Activated T-cell treated with anti-CD3 and anti-CD28 coated beads, Interleukin-2, amount 50 U/mL, for 72 hours (primary cell): ENCODE results near the gene TOMM40L. TPM values are rescaled to one million over a fixed set of nuclear protein-coding genes. Genes with fewer than 3 reads are reported as not detected.

Source experiments
- total RNA-seq, 2 donors: library from RNA; stranded (reverse); gene quantifications; one replicate each; pipeline ENCODE4 v1.2.3, GENCODE V29; 2022

Gene TOMM40L
- total RNA-seq, 2 donors from 2014 or later, result 10.3 to 14.6 TPM

Other genes with a start within 250 kb of the TOMM40L start
- gene F11R, start 204.9 kb upstream of the TOMM40L start, total RNA-seq, result 10 to 100 TPM; 38.2 to 38.8 TPM
- 10 to 100 TPM; 46.3 to 78.0 TPM for gene TSTD1, start 187.1 kb upstream of the TOMM40L start, total RNA-seq
- 10 to 100 TPM; 52.3 to 57.5 TPM for gene USF1, start 180.1 kb upstream of the TOMM40L start, total RNA-seq
- gene ARHGAP30, start 156.2 kb upstream of the TOMM40L start, total RNA-seq, result 100 to 1,000 TPM; 192 to 198 TPM
- gene NECTIN4, start 136.5 kb upstream of the TOMM40L start, total RNA-seq, result under 1 TPM in 1 of 2 donors, not detected in 1; 0.31 TPM
- 1 to 10 TPM; 5.7 to 7.1 TPM for gene KLHDC9, start 127.7 kb upstream of the TOMM40L start, total RNA-seq
- 100 to 1,000 TPM; 117 to 122 TPM for gene PFDN2, start 108.0 kb upstream of the TOMM40L start, total RNA-seq
- 10 to 100 TPM; 82.0 to 87.2 TPM for gene NIT1, start 108.0 kb upstream of the TOMM40L start, total RNA-seq
- 10 to 100 TPM; 49.8 to 51.3 TPM for gene DEDD, start 93.4 kb upstream of the TOMM40L start, total RNA-seq
- 10 to 100 TPM; 91.4 to 97.9 TPM for gene UFC1, start 72.1 kb upstream of the TOMM40L start, total RNA-seq
- 10 to 100 TPM; 36.0 to 46.4 TPM for gene USP21, start 66.6 kb upstream of the TOMM40L start, total RNA-seq
- 10 to 100 TPM; 35.3 to 45.9 TPM for gene PPOX, start 59.6 kb upstream of the TOMM40L start, total RNA-seq
- 10 to 100 TPM; 55.9 to 56.5 TPM for gene B4GALT3, start 48.6 kb upstream of the TOMM40L start, total RNA-seq
- 1 to 10 TPM; 4.0 to 7.7 TPM for gene ADAMTS4, start 27.0 kb upstream of the TOMM40L start, total RNA-seq
- gene NDUFS2, start 23.7 kb upstream of the TOMM40L start, total RNA-seq, result 100 to 1,000 TPM; 108 to 114 TPM
- 1 to 10 TPM; 1.8 to 3.7 TPM for gene FCER1G, start 10.8 kb upstream of the TOMM40L start, total RNA-seq
- not detected for gene APOA2, start 2.4 kb upstream of the TOMM40L start, total RNA-seq
- not detected for gene NR1I3, start 12.1 kb downstream of the TOMM40L start, total RNA-seq
- gene PCP4L1, start 32.7 kb downstream of the TOMM40L start, total RNA-seq, result 1 to 10 TPM in 1 of 2 donors, under 1 TPM in 1; 0.55 to 1.2 TPM
- 1 to 10 TPM; 5.5 to 8.5 TPM for gene MPZ, start 83.9 kb downstream of the TOMM40L start, total RNA-seq
- gene SDHC, start 88.3 kb downstream of the TOMM40L start, total RNA-seq, result 100 to 1,000 TPM; 140 to 141 TPM
- gene CFAP126, start 141.8 kb downstream of the TOMM40L start, total RNA-seq, result under 1 TPM in 1 of 2 donors, not detected in 1; 0.76 TPM